ENCODE data around the gene TAF4B. TPM values are rescaled to one million over a fixed set of nuclear protein-coding genes. Genes with fewer than 3 reads are reported as not detected.

TAF4B gene
- total and polyA plus RNA-seq, 9 of the 15 experiments (the other 6 are each of a cell fraction or from before 2014, with no cell fraction given), result 4.5 to 25.3 (median 20.5) TPM

GRCh38 chr18:26357960-26358359 is 131.7 kb downstream of the TAF4B start:
- ChIA-PET POLR2A (interaction anchor here (0.6 kb wide), 1 partner anchor 27 kb away, joined by 3 read pairs; no protein-coding TSS in a partner anchor), CTCF (ENCODE audit: low intra/inter-chr PET ratio) (interaction anchor here (0.7 kb wide), 1 partner anchor 27 kb away, joined by 3 read pairs; no protein-coding TSS in a partner anchor)
- intact Hi-C loops (cut with micrococcal nuclease), result no loop called here
- ATAC-seq (no peak), FAIRE-seq (no peak), DNase-seq (ENCODE audit: extremely low read depth in 1 of 4, low spot score in 3 of 4) (no peak)
- Histone ChIP-seq H3K4me2 (ENCODE audit: insufficient read depth, low read length) (no peak overlapping the region), H3K36me3 (ENCODE audit: control insufficient read depth, insufficient read depth, low read length) (peaks cover 13% of the 10 kb centered on the region; the same call in 2 of the 3 replicates), H4K20me1 (replicated peaks; ENCODE audit: control insufficient read depth, insufficient read depth, low read length) (no peaks in the 10 kb centered on the region), H3K9me1 (ENCODE audit: control insufficient read depth, insufficient read depth, low read length) (no peaks in the 10 kb centered on the region), H3K4me3 (no peak overlapping the region), H3K4me1 (replicated peaks in 1 of 2; ENCODE audit: control insufficient read depth in 2 of 2, insufficient read depth in 2 of 2, low read length in 2 of 2) (no peaks in the 10 kb centered on the region), H3K27me3 (ENCODE audit: control insufficient read depth in 2 of 2, insufficient read depth in 2 of 2, low read length in 2 of 2) (no peaks in the 10 kb centered on the region), H3K9me3 (replicated peaks; ENCODE audit: control insufficient read depth, insufficient read depth, low read depth, low read length) (no peaks in the 10 kb centered on the region), H3K9ac (ENCODE audit: insufficient read depth in 1 of 2, low read depth in 2 of 2, low read length in 2 of 2) (no peak overlapping the region), H3K79me2 (ENCODE audit: control insufficient read depth, insufficient read depth, low read length) (no peaks in the 10 kb centered on the region), H2AFZ (ENCODE audit: low read depth, low read length) (no peak overlapping the region), H3K27ac (ENCODE audit: extremely low read depth, low read depth, low read length) (no peak overlapping the region)
- no TSS peak for BruUV-seq (replicated peaks)
- in situ Hi-C loops (cut with MboI), result no loop called here
- no peak for TF ChIP-seq TAF1 (IDR thresholded peaks at IDR 0.05; ENCODE audit: control insufficient read depth, extremely low read depth, insufficient read depth, low read length, severe bottlenecking)
- TF ChIP-seq ZNF121 (CRISPR knock-in tag; conservative IDR thresholded peaks at IDR 0.05), result no peak
- TF ChIP-seq TFE3 (CRISPR knock-in tag; IDR thresholded peaks at IDR 0.05), result no peak
- TF ChIP-seq TAL1 (IDR thresholded peaks at IDR 0.05), result no peak
- TF ChIP-seq ATF4 (CRISPR knock-in tag; IDR thresholded peaks at IDR 0.05), result no peak
- TF ChIP-seq HSF4 (CRISPR knock-in tag; IDR thresholded peaks at IDR 0.05; ENCODE audit: borderline replicate concordance), result no peak
- no peak for TF ChIP-seq ZSCAN29 (IDR thresholded peaks at IDR 0.05)
- TF ChIP-seq SMAD4 (CRISPR knock-in tag; conservative IDR thresholded peaks at IDR 0.05), result no peak
- no peak for TF ChIP-seq CHAMP1 (IDR thresholded peaks at IDR 0.05)
- no peak for TF ChIP-seq RBFOX2 (IDR thresholded peaks at IDR 0.05; ENCODE audit: low read depth, low read length)
- TF ChIP-seq JUND (IDR thresholded peaks at IDR 0.05; ENCODE audit: borderline replicate concordance, low read depth, low read length), result no peak
- no peak for TF ChIP-seq JUND (tag; IDR thresholded peaks at IDR 0.05; ENCODE audit: borderline replicate concordance, low read depth, low read length)
- TF ChIP-seq ZNF584 (CRISPR knock-in tag; IDR thresholded peaks at IDR 0.05; ENCODE audit: low read depth), result no peak
- 87% methylated on average over 1 of the region's 1 CpG for WGBS (ENCODE audit: insufficient coverage, low coverage, missing lambda C conversion rate)
